HCEC 1CT (cell line): ENCODE results near the gene CFAP91.
A peak's percentile ranks its signal among the peaks of the same experiment; 100 is the strongest.
"Not testable (repeated sequence)": the region's sequence is repeated elsewhere in the genome, so short reads cannot be mapped to it uniquely, and the experiment has no call there.

Source experiments
- DNase-seq: peaks from one replicate; pipeline ENCODE4 v3.0.0-alpha.2; 2017

CFAP91 gene

DNA sequence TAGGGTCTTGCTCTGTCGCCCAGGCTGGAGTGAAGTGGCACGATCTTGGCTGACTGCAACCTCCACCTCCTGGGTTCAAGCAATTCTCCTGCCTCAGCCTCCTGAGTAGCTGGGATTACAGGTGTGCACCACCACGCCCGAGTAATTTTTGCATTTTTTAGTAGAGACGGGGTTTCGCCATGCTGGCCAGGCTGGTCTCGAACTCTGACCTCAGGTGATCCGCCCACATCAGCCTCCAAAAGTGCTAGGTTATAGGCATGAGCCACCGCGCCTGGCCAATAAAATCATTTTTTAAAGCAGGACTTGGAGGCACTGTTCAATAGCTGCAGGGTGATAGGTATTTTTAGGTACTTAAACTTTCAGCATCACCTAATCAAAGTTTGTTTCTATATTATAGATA, 24.6 kb upstream of the CFAP91 start:
- DNase-seq = not testable (repeated sequence)

GRCh38 chr3:119679874-119680273, 22.9 kb upstream of the CFAP91 start:
- no peak for DNase-seq

- peak; percentile 45 for DNase-seq
These were observed 21.5 kb upstream of the CFAP91 start for GRCh38 chr3:119681279-119681678.

- no peak for DNase-seq
These were observed 19.4 kb upstream of the CFAP91 start for GRCh38 chr3:119683421-119683820.

- peak; percentile 46 for DNase-seq
These were observed 12.7 kb upstream of the CFAP91 start for GRCh38 chr3:119690043-119690656.

GRCh38 chr3:119695480-119695879, 7.3 kb upstream of the CFAP91 start:
- peak; percentile 15 for DNase-seq

DNA sequence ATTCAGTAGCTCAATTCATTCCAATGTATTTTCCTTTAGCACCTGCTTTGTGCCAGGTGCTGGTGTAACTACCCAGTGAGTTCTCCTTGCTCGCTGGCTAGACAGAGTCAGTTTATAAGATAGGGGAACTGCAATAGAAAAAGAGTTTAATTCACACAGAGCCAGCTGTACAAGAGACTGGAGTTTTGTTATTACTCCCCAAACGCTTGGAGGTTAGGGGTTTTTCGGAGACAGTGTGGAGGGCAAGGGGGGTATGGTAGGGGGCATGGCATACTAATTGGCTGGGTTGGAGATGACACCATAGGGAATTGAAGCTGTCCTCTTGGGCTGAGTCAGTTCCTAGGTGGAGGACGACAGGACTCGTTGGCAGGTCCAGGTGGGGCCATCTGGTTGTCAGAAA, 5.4 kb upstream of the CFAP91 start:
- no peak for DNase-seq

DNA sequence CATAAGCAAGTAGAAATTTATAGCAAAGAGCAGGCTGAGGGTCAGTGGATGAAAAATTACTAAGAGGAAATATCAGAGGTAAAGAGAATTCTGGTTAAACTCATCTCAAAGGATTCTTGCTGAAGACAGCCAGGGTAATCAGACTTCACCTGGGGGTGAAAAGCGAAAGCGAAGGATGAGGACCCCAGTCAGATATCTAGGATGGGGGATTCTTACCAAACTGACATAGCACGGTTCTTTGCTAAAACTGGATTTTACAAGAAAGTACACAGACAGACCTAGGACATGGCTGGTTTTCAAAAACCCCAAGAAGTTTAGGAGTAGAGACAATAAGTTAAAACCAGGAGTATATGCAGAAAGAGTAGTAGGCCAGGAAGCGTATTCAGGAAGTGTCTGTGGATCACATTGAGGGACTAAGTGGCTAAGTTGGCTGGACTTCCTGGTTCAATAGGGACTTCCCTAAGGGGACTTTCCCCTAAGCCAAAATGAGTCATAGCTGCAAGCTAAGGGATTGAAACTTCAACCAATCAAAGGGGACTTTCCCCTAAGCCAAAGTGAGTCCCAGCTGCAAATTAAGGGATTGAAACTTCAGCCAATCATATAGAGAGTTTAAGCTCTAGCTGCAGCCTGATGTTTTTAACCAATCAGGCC, 2.4 kb upstream of the CFAP91 start:
- no peak for DNase-seq

- no peak for DNase-seq
These were observed 1.7 kb upstream of the CFAP91 start for GRCh38 chr3:119700920-119701734.

DNA sequence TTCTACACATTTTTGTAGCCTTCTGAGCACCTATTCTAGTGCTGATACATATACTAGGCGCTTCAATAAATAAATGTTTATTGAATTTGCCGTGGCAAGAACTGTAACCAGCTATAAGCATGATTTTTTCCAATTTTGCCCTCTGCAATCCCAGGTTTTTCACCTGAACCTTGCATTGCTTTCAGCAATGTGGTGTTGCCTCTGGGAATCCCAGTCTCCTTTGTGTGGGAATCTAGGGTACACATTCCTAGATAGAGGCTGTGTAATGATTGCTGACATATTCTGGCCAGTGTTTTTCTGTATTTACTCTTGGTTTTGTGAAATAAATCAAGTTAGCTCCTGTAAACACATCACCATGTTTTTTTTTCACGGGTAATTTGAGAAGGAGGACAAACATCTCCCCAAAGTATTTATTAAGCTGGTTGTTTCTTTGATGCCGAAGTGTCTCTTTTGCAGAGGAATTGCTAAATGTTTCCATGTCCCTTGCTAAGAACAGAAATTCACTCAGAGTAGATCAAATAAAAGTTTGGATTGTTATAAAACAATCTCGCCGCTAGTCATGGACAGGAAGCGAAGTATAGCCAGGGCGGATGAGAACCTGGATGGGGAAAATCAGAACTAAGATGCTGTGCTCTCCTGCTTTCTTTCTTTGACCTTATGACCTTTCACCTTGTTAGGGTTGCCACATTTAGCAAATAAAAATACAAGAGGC, 1.2 kb downstream of the CFAP91 start:
- no peak for DNase-seq

- DNase-seq = no peak
These were observed 12.3 kb downstream of the CFAP91 start for GRCh38 chr3:119715105-119715504.

DNA sequence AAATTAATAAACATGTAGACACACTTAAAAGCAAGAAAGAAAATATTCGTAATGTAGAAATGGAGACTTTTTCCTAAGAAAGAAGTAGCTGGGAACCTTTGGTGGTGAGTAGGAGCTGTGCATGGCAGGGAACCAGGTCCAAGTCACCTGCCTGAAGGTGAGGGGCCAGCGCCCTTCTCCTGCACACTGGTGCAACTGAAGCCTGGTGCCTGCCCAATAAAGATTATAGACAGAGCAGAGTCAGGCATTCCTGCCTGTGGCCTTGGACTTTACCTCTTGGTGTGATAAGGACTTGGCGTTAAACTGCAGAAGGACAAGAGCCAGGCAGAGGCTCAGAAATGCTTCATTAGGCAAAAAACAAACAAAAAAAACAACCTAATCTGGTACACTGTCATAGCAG, 14.2 kb downstream of the CFAP91 start:
- DNase-seq = no peak

GRCh38 chr3:119717520-119717919, 14.7 kb downstream of the CFAP91 start:
- no peak for DNase-seq

GRCh38 chr3:119723022-119723421, 20.2 kb downstream of the CFAP91 start:
- no peak for DNase-seq

DNA sequence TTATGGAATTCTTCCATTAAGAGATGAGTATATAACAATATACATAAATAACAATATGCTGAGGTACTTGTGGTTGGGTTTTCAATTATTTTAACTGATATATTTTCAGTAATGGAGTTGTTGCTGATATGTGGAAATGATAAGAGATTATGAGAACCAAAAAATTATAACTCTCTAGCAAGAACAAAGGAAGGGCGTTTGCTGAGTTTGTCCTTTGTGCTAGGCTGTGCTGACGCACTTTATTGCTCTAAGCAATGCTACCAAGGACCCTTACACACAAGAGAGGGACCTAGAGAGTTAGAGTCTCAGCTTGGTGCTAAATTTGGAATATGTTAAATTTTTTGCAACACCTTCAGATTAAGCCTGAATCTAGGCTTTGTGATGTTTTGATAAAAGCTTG, 24.1 kb downstream of the CFAP91 start:
- DNase-seq = no peak

DNA sequence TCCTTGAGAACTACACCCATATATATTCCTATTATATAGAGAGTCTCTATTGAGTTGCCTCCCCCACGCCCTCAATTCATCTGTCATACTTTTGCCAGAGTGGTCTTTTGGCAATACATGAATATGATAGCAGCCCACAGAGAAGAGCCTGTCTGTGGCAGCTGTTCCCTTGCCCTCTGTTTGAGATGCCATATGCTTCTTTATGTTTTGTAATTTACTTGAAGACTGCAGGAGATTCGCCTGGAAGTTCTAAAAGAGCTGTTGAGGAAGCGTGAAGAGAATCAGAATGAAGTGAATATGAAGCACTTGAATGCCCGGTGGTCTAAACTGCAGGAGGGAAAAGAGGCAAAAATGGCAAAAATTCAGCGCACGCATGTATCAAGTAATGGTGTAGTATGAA, 27.2 kb downstream of the CFAP91 start:
- DNase-seq = no peak

- peak; percentile 50 for DNase-seq
These were observed 28.9 kb downstream of the CFAP91 start for GRCh38 chr3:119731560-119732343.

GRCh38 chr3:119733812-119734211, 31.0 kb downstream of the CFAP91 start:
- DNase-seq = no peak

- DNase-seq = no peak
These were observed 35.9 kb downstream of the CFAP91 start for GRCh38 chr3:119738741-119739140.

GRCh38 chr3:119741657-119742590, 39.1 kb downstream of the CFAP91 start:
- no peak for DNase-seq

GRCh38 chr3:119743921-119744320, 41.1 kb downstream of the CFAP91 start:
- DNase-seq = no peak
